GM12874 (cell line): ENCODE measurements around the gene DIP2B.

Experiments used
- TF ChIP-seq, protein P1 (sequence below): IDR thresholded peaks from 2 replicates; pipeline ENCODE4 v1.5.1; 2011; ENCODE audit warnings: low read depth, mild to moderate bottlenecking, control low read depth, low read length, moderate library complexity; ENCODE audit not compliant: insufficient read depth

DIP2B gene

DNA sequence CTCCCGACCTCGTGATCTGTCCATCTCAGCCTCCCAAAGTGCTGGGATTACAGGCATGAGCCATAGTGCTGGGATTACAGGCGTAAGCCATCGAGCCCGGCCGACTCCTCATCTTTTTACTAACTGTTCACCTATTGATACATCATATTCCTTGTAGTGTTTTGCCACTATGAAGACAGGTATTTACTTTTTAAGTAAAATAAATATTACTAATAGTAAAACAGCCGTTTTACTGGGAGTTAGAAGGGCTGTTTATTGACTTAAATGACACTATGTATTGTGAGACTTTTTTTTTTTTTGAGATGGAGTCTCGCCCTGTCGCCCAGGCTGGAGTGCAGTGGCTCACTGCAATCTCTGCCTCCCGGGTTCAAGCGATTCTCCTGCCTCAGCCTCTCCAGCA lies 51.5 kb downstream of the DIP2B start:
- TF ChIP-seq, protein P1, sequence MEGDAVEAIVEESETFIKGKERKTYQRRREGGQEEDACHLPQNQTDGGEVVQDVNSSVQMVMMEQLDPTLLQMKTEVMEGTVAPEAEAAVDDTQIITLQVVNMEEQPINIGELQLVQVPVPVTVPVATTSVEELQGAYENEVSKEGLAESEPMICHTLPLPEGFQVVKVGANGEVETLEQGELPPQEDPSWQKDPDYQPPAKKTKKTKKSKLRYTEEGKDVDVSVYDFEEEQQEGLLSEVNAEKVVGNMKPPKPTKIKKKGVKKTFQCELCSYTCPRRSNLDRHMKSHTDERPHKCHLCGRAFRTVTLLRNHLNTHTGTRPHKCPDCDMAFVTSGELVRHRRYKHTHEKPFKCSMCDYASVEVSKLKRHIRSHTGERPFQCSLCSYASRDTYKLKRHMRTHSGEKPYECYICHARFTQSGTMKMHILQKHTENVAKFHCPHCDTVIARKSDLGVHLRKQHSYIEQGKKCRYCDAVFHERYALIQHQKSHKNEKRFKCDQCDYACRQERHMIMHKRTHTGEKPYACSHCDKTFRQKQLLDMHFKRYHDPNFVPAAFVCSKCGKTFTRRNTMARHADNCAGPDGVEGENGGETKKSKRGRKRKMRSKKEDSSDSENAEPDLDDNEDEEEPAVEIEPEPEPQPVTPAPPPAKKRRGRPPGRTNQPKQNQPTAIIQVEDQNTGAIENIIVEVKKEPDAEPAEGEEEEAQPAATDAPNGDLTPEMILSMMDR: no peak

DNA sequence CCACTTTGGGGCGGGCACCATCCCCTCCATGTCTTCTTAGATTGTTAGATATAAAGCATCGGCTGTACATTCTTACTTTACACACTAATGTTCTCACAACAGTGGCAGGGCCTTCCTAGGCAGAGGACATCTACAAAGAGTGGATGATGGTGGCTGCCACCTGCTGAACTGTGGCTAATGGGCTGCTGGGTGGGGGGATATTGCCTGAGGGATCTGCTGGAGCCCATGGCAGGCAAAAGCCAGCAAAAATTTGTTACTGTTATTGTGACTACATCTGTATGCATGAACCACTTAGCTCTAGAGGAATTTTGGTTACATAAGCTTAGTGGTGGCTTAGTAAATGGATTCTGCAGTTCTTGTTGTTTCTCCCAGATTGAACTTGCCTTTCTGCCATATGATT lies 52.6 kb downstream of the DIP2B start:
- TF ChIP-seq, protein P1: no peak

DNA sequence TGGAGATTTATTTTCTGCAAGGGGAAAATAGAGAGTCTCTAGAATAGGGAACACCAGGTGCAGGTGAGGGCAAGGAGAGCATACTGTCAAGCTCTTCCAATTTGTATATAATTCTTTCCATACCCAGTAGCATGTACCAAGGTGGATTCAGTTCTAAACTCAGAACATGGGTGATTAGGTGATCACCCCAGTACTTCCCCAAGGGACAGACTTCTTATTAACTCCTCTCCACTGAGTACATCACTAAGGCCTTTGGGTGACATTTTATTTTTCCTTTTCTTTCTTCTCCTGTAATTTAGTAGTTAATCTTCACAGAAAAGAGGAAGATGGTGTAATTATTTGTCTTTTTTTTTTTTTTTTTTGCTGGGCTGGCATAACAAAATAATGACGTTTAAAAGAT lies 54.2 kb downstream of the DIP2B start:
- TF ChIP-seq, protein P1: no peak

DNA sequence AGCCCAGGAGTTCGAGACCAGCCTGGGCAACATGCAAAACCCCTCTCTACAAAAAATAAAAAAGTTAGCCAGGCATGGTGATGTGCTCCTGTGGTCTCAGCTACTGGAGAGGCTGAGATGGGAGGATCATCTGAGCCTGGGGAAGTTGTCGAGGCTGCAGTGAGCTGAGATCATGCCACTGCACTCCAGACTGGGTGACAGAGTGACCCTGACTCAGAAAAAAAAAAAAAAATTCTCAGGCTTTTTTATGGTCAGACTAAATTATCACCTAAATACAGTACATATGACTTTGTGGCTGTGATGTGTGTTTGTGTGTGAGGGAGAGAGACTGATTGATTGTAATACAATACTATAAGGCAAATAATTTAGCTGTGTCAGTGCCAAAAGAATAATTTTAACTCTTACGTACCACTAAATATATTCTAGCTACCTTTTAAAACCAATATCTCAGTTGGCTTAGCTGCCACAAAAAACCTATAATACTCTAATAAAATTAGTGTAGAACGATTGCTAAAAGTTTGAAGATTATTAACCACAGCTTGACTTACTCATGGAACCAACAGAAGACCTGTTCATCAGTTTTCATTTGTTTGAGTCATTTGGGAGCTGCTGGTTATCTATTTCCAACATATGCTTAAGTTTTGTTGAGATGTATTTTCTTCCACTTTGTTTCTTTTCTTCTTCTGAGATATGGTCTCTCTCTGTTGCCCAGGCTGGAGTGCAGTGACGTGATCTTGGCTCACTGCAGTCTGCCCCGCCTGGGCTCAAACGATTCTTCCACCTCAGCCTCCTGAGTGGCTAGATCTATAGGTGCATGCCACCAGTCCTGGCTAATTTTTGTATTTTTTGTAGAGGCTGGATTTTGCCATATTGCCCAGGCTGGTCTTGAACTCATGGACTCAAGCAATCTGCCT lies 58.0 kb downstream of the DIP2B start:
- TF ChIP-seq, protein P1: no peak

DNA sequence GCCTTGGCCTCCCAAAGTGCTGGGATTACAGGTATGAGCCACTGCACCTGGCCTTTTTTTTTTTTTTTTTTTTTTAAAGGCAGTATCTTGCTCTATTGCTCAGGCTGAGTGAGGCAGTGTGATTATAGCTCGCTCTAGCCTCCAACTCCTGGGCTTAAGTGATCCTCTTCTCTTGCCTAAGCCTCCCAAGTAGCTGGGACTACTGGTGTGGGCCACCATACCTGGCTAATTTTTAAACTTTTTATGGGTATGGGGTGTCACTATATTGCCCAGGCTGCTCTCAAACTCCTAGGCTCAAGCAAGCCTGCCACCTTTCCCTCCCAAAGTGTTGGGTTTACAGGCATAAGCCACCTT lies 58.6 kb downstream of the DIP2B start:
- TF ChIP-seq, protein P1: no peak

DNA sequence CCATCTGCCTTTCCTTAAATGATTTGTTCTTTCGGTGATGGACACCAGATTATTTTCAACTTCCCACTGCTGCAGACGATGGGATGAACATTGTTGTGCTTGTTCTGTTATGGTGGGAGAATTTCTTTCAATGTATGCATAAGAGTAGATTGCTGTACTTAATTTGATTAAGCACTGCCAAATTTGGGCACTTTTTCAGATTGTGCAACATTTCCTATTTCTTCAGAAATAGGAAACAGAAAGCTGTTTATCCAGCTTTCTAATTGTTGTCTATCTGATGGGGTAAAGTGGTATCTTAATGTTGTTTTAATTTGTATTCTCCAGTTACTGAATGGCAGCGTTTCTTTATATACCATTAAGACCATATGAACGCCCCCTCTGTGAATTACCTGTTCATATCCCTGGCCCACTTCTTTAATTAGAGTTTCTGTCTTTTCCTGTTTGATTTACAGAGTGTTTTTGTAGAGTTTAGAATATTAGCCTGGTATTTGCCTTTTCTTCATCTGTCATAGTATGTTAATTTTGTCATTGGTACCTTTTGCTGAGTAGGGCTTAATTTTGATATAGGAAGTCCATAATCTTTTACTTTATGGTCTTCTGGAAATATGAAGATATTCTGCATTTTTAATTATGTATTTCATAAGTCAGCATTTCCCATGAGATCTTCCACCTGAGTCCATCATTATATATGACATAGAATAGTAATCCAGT lies 59.6 kb downstream of the DIP2B start:
- TF ChIP-seq, protein P1: no peak

DNA sequence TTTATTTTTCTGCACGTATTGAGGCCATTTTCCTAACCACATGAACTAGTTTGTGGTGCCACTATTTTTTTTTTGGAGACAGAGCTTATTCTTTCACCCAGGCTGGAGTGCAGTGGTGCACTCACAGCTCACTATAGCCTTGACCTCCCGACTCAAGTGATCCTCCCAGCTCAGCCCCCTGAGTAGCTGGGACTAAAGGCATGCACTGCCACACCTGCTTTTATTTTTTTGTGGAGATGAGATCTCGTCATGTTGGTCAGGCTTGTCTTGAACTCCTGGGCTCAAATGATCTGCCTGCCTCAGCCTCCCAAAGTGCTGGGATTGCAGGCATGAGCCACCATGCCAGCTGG lies 60.1 kb downstream of the DIP2B start:
- TF ChIP-seq, protein P1: no peak
